ENCODE measurements around the gene PLEKHA8. TPM values are rescaled to one million over a fixed set of nuclear protein-coding genes. Genes with fewer than 3 reads are reported as not detected.

Gene PLEKHA8
- total and polyA plus RNA-seq, 4 donors, result 2.7 to 16.7 (median 6.5) TPM

- WGBS, 2 donors, result 68 to 91% methylated on average over 1 of the region's 1 CpG
- no peak overlapping the region for H3K4me3 ChIP-seq
- H3K36me3 ChIP-seq (ENCODE audit: control insufficient read depth in 4 of 4, insufficient read depth in 4 of 4, low read length in 4 of 4), result peaks cover 0 to 13% (median 2%) of the 10 kb centered on the region in 4 donors
- TF ChIP-seq CTCF (IDR thresholded peaks at IDR 0.05; ENCODE audit: control extremely low read depth, extremely low read depth), result no peak
- H3K9me3 ChIP-seq (ENCODE audit: control insufficient read depth in 4 of 4, insufficient read depth in 3 of 4, low read length in 3 of 4), result no peaks in the 10 kb centered on the region
- no peak overlapping the region for H3K9ac ChIP-seq (ENCODE audit: insufficient read depth in 1 of 2, low read length in 2 of 2)
- H3K27me3 ChIP-seq (ENCODE audit: control insufficient read depth in 3 of 3, insufficient read depth in 3 of 3, low read length in 2 of 3), result no peaks in the 10 kb centered on the region
- ATAC-seq (ENCODE audit: insufficient read depth, low FRiP score) (no peak), DNase-seq (no peak)
- peaks cover 0 to 8% (median 3%) of the 10 kb centered on the region in 5 donors for H3K4me1 ChIP-seq (ENCODE audit: control insufficient read depth in 5 of 5, insufficient read depth in 5 of 5, low read length in 5 of 5)
- no peak overlapping the region for H3K27ac ChIP-seq (ENCODE audit: low read depth in 1 of 2, low read length in 1 of 2)
These were observed 8.8 kb upstream of the PLEKHA8 start for GRCh38 chr7:30019387-30019786.

- TF ChIP-seq CTCF (IDR thresholded peaks at IDR 0.05; ENCODE audit: control extremely low read depth, extremely low read depth), result no peak
- Histone ChIP-seq H3K9me3 (ENCODE audit: control insufficient read depth in 4 of 4, insufficient read depth in 3 of 4, low read length in 3 of 4) (no peaks in the 10 kb centered on the region), H3K27me3 (ENCODE audit: control insufficient read depth in 3 of 3, insufficient read depth in 3 of 3, low read length in 2 of 3) (no peaks in the 10 kb centered on the region), H3K4me3 (no peak overlapping the region), H3K36me3 (ENCODE audit: control insufficient read depth in 4 of 4, insufficient read depth in 4 of 4, low read length in 4 of 4) (peaks cover 0 to 10% (median 2%) of the 10 kb centered on the region in 4 donors), H3K4me1 (ENCODE audit: control insufficient read depth in 5 of 5, insufficient read depth in 5 of 5, low read length in 5 of 5) (peaks cover 0 to 11% (median 3%) of the 10 kb centered on the region in 5 donors), H3K27ac (ENCODE audit: low read depth in 1 of 2, low read length in 1 of 2) (no peak overlapping the region), H3K9ac (ENCODE audit: insufficient read depth in 1 of 2, low read length in 2 of 2) (no peak overlapping the region)
- DNase-seq (no peak), ATAC-seq (ENCODE audit: insufficient read depth, low FRiP score) (no peak)
- WGBS, 2 donors, result 94 to 99% methylated on average over 1 of the region's 1 CpG
These were observed 8.3 kb upstream of the PLEKHA8 start for GRCh38 chr7:30019960-30020359.

GRCh38 chr7:30020535-30020934 is 7.7 kb upstream of the PLEKHA8 start:
- no peak for TF ChIP-seq CTCF (IDR thresholded peaks at IDR 0.05; ENCODE audit: control extremely low read depth, extremely low read depth)

GRCh38 chr7:30022991-30023390 is 5.2 kb upstream of the PLEKHA8 start:
- no peaks in the 10 kb centered on the region for H3K27me3 ChIP-seq (ENCODE audit: control insufficient read depth in 3 of 3, insufficient read depth in 3 of 3, low read length in 2 of 3)
- DNase-seq (no peak), ATAC-seq (ENCODE audit: insufficient read depth, low FRiP score) (no peak)
- H3K4me1 ChIP-seq (ENCODE audit: control insufficient read depth in 5 of 5, insufficient read depth in 5 of 5, low read length in 5 of 5), result peaks cover 0 to 30% (median 7%) of the 10 kb centered on the region in 5 donors
- no peak for TF ChIP-seq CTCF (IDR thresholded peaks at IDR 0.05; ENCODE audit: control extremely low read depth, extremely low read depth)
- no peak overlapping the region for H3K27ac ChIP-seq (ENCODE audit: low read depth in 1 of 2, low read length in 1 of 2)
- no peaks in the 10 kb centered on the region for H3K9me3 ChIP-seq (ENCODE audit: control insufficient read depth in 4 of 4, insufficient read depth in 3 of 4, low read length in 3 of 4)
- peaks cover 0 to 3% (median under 1%) of the 10 kb centered on the region in 4 donors for H3K36me3 ChIP-seq (ENCODE audit: control insufficient read depth in 4 of 4, insufficient read depth in 4 of 4, low read length in 4 of 4)
- H3K4me3 ChIP-seq, result no peak overlapping the region
- no peak overlapping the region for H3K9ac ChIP-seq (ENCODE audit: insufficient read depth in 1 of 2, low read length in 2 of 2)

More at GRCh38 chr7:30020535-30020934, 7.7 kb upstream of the PLEKHA8 start:
- peaks cover 0 to 7% (median 2%) of the 10 kb centered on the region in 4 donors for H3K36me3 ChIP-seq (ENCODE audit: control insufficient read depth in 4 of 4, insufficient read depth in 4 of 4, low read length in 4 of 4)
- no peak overlapping the region for H3K4me3 ChIP-seq
- 35 to 41% methylated on average over 1 of the region's 1 CpG for WGBS, 2 donors
- ATAC-seq (ENCODE audit: insufficient read depth, low FRiP score), result no peak
- H3K9ac ChIP-seq (ENCODE audit: insufficient read depth in 1 of 2, low read length in 2 of 2), result no peak overlapping the region
- H3K27me3 ChIP-seq (ENCODE audit: control insufficient read depth in 3 of 3, insufficient read depth in 3 of 3, low read length in 2 of 3), result no peaks in the 10 kb centered on the region
- H3K9me3 ChIP-seq (ENCODE audit: control insufficient read depth in 4 of 4, insufficient read depth in 3 of 4, low read length in 3 of 4), result no peaks in the 10 kb centered on the region
- no peak overlapping the region for H3K27ac ChIP-seq (ENCODE audit: low read depth in 1 of 2, low read length in 1 of 2)
- H3K4me1 ChIP-seq (ENCODE audit: control insufficient read depth in 5 of 5, insufficient read depth in 5 of 5, low read length in 5 of 5), result peaks cover 0 to 17% (median 6%) of the 10 kb centered on the region in 5 donors
- no peak for DNase-seq
